Measurements from ENCODE around the gene MAPK8IP2. TPM values are rescaled to one million over a fixed set of nuclear protein-coding genes. Genes with fewer than 3 reads are reported as not detected.

MAPK8IP2 gene
- total and polyA plus RNA-seq, 2 of the 4 experiments (the other 2 are of a cell fraction): under 0.01 to 0.14 TPM

- Histone ChIP-seq H2BK5ac (ENCODE audit: low read depth, low read length, poor library complexity, severe bottlenecking) (no peak overlapping the region), H2AK9ac (replicated peaks; ENCODE audit: low read depth, low read length, poor library complexity) (no peak overlapping the region), H4K5ac (ENCODE audit: low read depth, low read length) (no peak overlapping the region), H3K27me3 (ENCODE audit: control insufficient read depth, insufficient read depth, low read length) (peaks cover 8% of the 10 kb centered on the region), H3K36me3 (ENCODE audit: control insufficient read depth, insufficient read depth, low read length) (no peaks in the 10 kb centered on the region), H2AFZ (replicated peaks; ENCODE audit: low read length, poor library complexity) (no peak overlapping the region), H4K20me1 (ENCODE audit: insufficient read depth, low read length) (0 out of 2 replicates have a peak, but pooled peaks cover 4% of the 10 kb centered on the region), H4K91ac (ENCODE audit: insufficient read depth, low read depth, low read length) (no peak overlapping the region), H3K4me2 (ENCODE audit: low read depth, low read length) (no peak overlapping the region), H4K8ac (ENCODE audit: low read depth in 2 of 2, low read length in 2 of 2) (no peak overlapping the region), H2BK120ac (ENCODE audit: low read depth, low read length) (no peak overlapping the region), H3K4me3 (ENCODE audit: insufficient read depth, low read depth, low read length) (no peak overlapping the region), H3K9me1 (ENCODE audit: insufficient read depth, low read length) (peaks cover 9% of the 10 kb centered on the region), H3K27ac (ENCODE audit: insufficient read depth, low read length) (no peak overlapping the region), H3K4me1 (ENCODE audit: control insufficient read depth, insufficient read depth, low read length) (peaks cover 9% of the 10 kb centered on the region; the same call in 1 of the 2 replicates), H3K14ac (replicated peaks; ENCODE audit: low read depth, low read length) (no peak overlapping the region), H3K18ac (ENCODE audit: low read depth, low read length) (no peak overlapping the region), H2BK15ac (ENCODE audit: low read depth, low read length) (no peak overlapping the region), H3K9me3 (ENCODE audit: control insufficient read depth, insufficient read depth, low read length) (no peaks in the 10 kb centered on the region), H3K23ac (ENCODE audit: low read depth, low read length) (no peak overlapping the region), H3K56ac (ENCODE audit: extremely low read depth, insufficient read depth, low read length) (no peak overlapping the region), H2AK5ac (ENCODE audit: low read depth, low read length) (no peak overlapping the region), H2BK20ac (ENCODE audit: low read depth, low read length) (no peak overlapping the region), H3K9ac (ENCODE audit: low read depth, low read length) (no peak overlapping the region), H3K4ac (ENCODE audit: low read depth, low read length) (no peak overlapping the region), H3K79me1 (ENCODE audit: low read depth in 1 of 2, low read length in 2 of 2) (peaks cover 6 to 24% of the 10 kb centered on the region in 2 experiments; a peak in 2 of 4 replicates)
- in situ Hi-C loops (cut with MboI; ENCODE audit: low sequenced_read_pairs) (no loop called here), intact Hi-C loops (cut with micrococcal nuclease) (no loop called here), dilution Hi-C loops (cut with HindIII; ENCODE audit: low sequenced_read_pairs, unreplicated experiment) (no loop called here)
- POLR2A ChIA-PET (ENCODE audit: unreplicated experiment): no interaction called here
- WGBS, 2 experiments (ENCODE audit: extremely low coverage in 2 of 2, insufficient read length in 1 of 2): 78% methylated on average over 2 of the region's 5 CpGs; no CpG with 5 or more reads in 1 of the 2 experiments
- CTCF ChIA-PET: no interaction called here
- BruUV-seq (replicated peaks): no TSS peak
- TF ChIP-seq FOS (IDR thresholded peaks at IDR 0.05; ENCODE audit: low read depth, low read length) (no peak), POLR2A (IDR thresholded peaks at IDR 0.05; ENCODE audit: low read depth, low read length) (no peak), MXI1 (IDR thresholded peaks at IDR 0.05; ENCODE audit: borderline replicate concordance, low read depth, low read length) (no peak), RCOR1 (IDR thresholded peaks at IDR 0.05; ENCODE audit: insufficient replicate concordance, low read length) (no peak), RAD21 (IDR thresholded peaks at IDR 0.05; ENCODE audit: low read length) (no peak), ELK1 (IDR thresholded peaks at IDR 0.05; ENCODE audit: borderline replicate concordance, low read depth, low read length) (no peak), RFX5 (IDR thresholded peaks at IDR 0.05; ENCODE audit: low read depth, low read length) (no peak), BHLHE40 (IDR thresholded peaks at IDR 0.05; ENCODE audit: low read depth, low read length) (no peak), CEBPB (IDR thresholded peaks at IDR 0.05; ENCODE audit: low read depth, low read length) (no peak), CHD1 (IDR thresholded peaks at IDR 0.05; ENCODE audit: low read depth, low read length) (no peak), MAFK (IDR thresholded peaks at IDR 0.05; ENCODE audit: low read depth, low read length) (no peak), USF2 (IDR thresholded peaks at IDR 0.05; ENCODE audit: low read depth, low read length) (no peak)
- ATAC-seq (ENCODE audit: low read depth) (no peak), DNase-seq (no peak)
Observed at GRCh38 chr22:50630376-50630775, 29.8 kb downstream of the MAPK8IP2 start.
